Karpas-422 (cell line): ENCODE measurements around the gene FATE1. TPM values are rescaled to one million over a fixed set of nuclear protein-coding genes. Genes with fewer than 3 reads are reported as not detected.
"Not testable (repeated sequence)": the region's sequence is repeated elsewhere in the genome, so short reads cannot be mapped to it uniquely, and the experiment has no call there.

Experiments
- DNase-seq: peaks from one replicate; pipeline ENCODE4 v3.0.0-alpha.2; 2015
- H2AFZ ChIP-seq: fragments of 200-600 bp; sonication (generic); 2 replicates; pipeline ENCODE4 v1.6.1; 2014; ENCODE audit warnings: antibody characterized with exemption, low read length, mixed read lengths
- H3K27ac ChIP-seq: fragments of 200-600 bp; sonication (generic); 2 replicates; pipeline ENCODE4 v1.5.1; 2014; ENCODE audit warnings: mild to moderate bottlenecking, low read length, moderate library complexity
- H3K27me3 ChIP-seq: fragments of 200-600 bp; sonication (generic); 2 replicates; pipeline ENCODE4 v1.6.1; 2014; ENCODE audit warnings: low read length, mixed read lengths
- H3K36me3 ChIP-seq: fragments of 200-600 bp; sonication (generic); 2 replicates; pipeline ENCODE4 v1.6.1; 2014; ENCODE audit warnings: low read length, mixed read lengths; ENCODE audit not compliant: insufficient read depth
- H3K4me1 ChIP-seq: fragments of 200-600 bp; sonication (generic); 2 replicates; pipeline ENCODE4 v1.6.1; 2014; ENCODE audit warnings: mild to moderate bottlenecking, low read length, mixed read lengths
- H3K4me2 ChIP-seq: fragments of 200-600 bp; sonication (generic); 2 replicates; pipeline ENCODE4 v1.6.1; 2014; ENCODE audit warnings: low read length, low read depth, mild to moderate bottlenecking; ENCODE audit not compliant: poor library complexity, severe bottlenecking
- H3K4me3 ChIP-seq: fragments of 200-600 bp; sonication (generic); 2 replicates; pipeline ENCODE4 v1.5.1; 2014; ENCODE audit warnings: mild to moderate bottlenecking, antibody characterized with exemption, low read length, mixed read lengths
- H3K79me2 ChIP-seq: fragments of 200-600 bp; sonication (generic); 2 replicates; pipeline ENCODE4 v1.6.1; 2014; ENCODE audit warnings: mild to moderate bottlenecking, low read length, mixed read lengths
- H3K9ac ChIP-seq: fragments of 200-600 bp; sonication (generic); 2 replicates; pipeline ENCODE4 v1.6.0; 2014; ENCODE audit warnings: low read length
- H3K9me2 ChIP-seq: fragments of 200-600 bp; sonication (generic), shearing (Covaris generic); replicated peaks from 2 replicates; pipeline ENCODE4 v1.6.0; 2014; ENCODE audit warnings: mild to moderate bottlenecking, low read length, moderate library complexity; ENCODE audit not compliant: insufficient read depth
- H3K9me3 ChIP-seq: fragments of 300-700, 200-600 bp; sonication (generic); 2 replicates; pipeline ENCODE4 v1.6.1; 2014; ENCODE audit warnings: low read length, mixed read lengths
- H4K20me1 ChIP-seq: fragments of 200-600 bp; sonication (generic); 2 replicates; pipeline ENCODE4 v1.6.1; 2014; ENCODE audit warnings: mild to moderate bottlenecking, antibody characterized with exemption, low read length, low read depth; ENCODE audit not compliant: insufficient read depth
- total RNA-seq: library from RNA; depleted of rRNA; stranded (reverse); fragments of >200 nt; shearing (Covaris generic); gene quantifications from 2 replicates; pipeline ENCODE4 v1.2.3, GENCODE V29; 2014; ENCODE audit warnings: low replicate concordance

Gene FATE1
- total RNA-seq, 1 experiment from 2014 or later, result not detected

DNA sequence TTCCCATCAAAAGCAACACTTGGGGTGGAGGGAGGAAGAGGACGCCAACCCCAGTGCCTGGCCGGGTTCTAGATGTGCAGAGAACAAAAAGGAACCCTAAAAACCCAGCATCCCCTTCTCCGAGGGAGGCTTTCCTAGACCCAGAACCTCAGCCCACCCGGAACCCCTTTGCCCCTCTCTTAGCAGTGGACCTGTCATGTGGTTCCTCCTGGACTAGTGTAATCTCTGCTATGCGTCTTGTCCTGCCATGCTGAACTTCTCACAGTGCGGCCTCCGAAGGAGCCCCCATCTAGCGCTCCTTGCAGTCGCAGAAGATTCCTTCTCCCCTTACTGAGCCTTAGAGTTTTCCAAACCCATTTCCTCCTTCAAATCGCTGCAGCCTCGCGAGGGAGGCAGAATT is 21.7 kb upstream of the FATE1 start:
- Histone ChIP-seq H3K4me1 (no peaks in the 10 kb centered on the region), H3K27ac (no peak overlapping the region), H3K27me3 (no peaks in the 10 kb centered on the region), H3K9me2 (0 out of 2 replicates have a peak, but pooled peaks cover 3% of the 10 kb centered on the region), H3K4me2 (no peak overlapping the region), H3K79me2 (no peaks in the 10 kb centered on the region), H4K20me1 (no peaks in the 10 kb centered on the region), H3K9ac (no peak overlapping the region), H3K9me3 (no peaks in the 10 kb centered on the region), H2AFZ (no peak overlapping the region), H3K4me3 (no peak overlapping the region), H3K36me3 (no peaks in the 10 kb centered on the region)
- no peak for DNase-seq

DNA sequence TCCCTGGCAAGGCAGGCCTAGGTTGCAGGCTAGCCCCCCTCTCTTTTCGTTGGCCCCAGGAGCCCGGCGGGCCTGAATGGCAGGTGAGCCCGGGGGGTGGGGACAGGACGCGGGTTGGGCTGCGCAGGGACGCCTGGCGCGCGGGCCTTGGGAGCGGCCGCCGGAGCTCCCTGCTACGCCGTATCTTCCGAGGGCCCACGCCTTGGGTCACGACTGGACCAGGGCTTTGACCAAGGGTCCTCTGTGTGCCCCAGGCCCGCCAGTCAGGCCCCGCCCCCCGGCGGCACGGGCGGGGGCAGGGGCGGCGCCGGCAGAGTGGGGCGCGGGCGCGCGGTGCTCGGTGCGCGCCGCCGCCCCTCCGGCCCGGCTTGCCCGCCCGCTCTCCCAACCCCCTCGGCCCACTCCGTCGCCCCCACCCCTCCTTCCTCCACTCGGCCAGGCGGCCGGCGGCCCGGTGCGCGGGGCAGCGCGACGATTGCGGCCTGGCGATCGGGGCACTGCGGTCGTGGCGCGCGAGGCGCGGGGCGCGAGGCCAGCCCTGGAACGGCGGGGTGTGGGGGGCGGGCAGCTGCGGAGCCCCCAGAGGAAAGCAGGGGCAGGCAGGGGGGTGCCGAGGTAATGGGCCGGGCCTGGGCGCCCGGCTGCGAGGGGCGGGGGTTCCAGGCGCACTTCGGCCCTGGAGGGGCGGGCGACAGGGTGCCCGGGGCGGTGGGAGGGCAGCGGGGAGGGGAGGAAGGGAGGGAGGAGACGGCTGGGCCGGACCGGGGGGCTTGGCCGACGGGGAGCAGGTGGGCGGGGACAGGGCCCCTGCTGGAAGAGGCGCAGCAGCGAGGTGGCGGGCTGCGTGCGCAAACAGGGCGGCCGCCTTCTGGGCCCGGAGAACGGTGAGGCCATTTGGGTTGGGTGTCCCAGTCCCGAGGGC is 20.9 kb upstream of the FATE1 start, which contains the start of gene PRRG3:
Gene PRRG3, plus strand, starts transcription at position 798 of the 922 bp plus-strand sequence. CDS start 3,357 bp downstream, outside the sequence.
- Histone ChIP-seq H2AFZ (no peak within 1 kb of the TSS), H3K9me3 (no peaks in the 10 kb centered on the region), H3K4me3 (no peak within 1 kb of the TSS), H3K4me1 (no peaks in the 10 kb centered on the region), H3K9me2 (no peaks in the 10 kb centered on the region), H3K9ac (no peak within 1 kb of the TSS), H3K79me2 (no peaks in the 10 kb centered on the region), H3K27ac (no peak within 1 kb of the TSS), H3K36me3 (no peaks in the 10 kb centered on the region), H4K20me1 (no peaks in the 10 kb centered on the region), H3K4me2 (no peak within 1 kb of the TSS), H3K27me3 (no peaks in the 10 kb centered on the region)
- no peak for DNase-seq

DNA sequence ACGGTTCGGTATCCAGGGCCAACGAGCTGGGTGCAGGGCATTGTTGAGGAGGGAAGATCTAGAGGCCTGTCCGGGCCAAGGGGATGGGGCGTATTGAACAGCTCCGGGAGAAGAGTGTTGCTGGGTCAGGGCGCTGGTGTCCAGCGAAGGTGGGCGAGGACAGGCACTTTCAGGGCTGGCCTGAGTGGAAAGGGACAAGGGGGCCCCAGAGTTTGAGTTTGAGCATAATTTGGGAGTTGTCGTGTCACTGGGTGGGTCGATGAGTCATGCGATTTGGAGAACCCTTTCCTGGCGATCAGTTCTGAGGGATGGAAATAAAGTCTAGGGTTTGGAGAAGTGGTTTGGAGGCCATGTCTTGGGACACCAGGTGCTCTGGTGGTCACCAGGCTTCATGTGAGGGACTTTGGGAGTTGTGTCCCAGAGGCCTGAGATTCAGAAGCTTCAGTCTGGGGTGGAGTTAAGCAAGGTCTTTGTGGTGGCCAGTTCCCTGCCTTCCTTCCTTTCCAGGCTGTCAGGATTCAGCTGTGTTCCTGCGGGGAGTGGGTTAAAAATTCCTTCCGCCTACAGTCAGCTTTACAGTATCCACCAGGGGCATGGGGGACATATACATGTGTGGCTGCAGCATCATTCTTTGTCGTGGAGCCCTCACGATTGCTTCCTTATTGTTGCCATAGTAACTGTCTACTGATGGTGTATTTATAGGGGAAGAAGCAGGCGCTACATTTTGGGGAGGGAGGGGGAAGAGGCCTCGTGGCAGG is 20.1 kb upstream of the FATE1 start:
- Histone ChIP-seq H2AFZ (no peak overlapping the region), H3K36me3 (no peaks in the 10 kb centered on the region), H3K4me2 (no peak overlapping the region), H3K4me3 (no peak overlapping the region), H3K9ac (no peak overlapping the region), H4K20me1 (no peaks in the 10 kb centered on the region), H3K27ac (no peak overlapping the region), H3K4me1 (no peaks in the 10 kb centered on the region), H3K9me2 (no peaks in the 10 kb centered on the region), H3K9me3 (no peaks in the 10 kb centered on the region), H3K27me3 (no peaks in the 10 kb centered on the region), H3K79me2 (no peaks in the 10 kb centered on the region)
- DNase-seq, result no peak

DNA sequence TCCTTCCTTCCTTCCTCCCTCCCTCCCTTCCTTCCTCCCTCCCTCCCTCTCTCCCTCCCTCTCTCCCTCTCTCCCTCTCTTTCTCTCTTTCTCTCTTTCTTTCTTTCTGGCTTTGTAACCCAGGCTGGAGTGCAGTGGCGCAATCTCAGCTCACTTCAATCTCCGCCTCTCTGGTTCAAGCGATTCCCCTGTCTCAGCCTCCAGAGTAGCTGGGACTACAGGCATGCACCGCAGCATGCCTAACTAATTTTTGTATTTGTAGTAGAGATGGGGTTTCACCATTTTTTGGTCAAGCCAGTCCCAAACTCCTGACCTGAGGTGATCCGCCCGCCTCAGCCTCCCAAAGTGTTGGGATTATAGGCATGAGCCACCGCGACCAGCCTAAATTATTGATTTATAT is 18.8 kb upstream of the FATE1 start:
- H4K20me1 ChIP-seq, H3K36me3 ChIP-seq, DNase-seq, H3K9ac ChIP-seq, H3K79me2 ChIP-seq, H3K4me2 ChIP-seq, H2AFZ ChIP-seq, H3K4me3 ChIP-seq, H3K27me3 ChIP-seq, H3K4me1 ChIP-seq, H3K9me2 ChIP-seq, H3K27ac ChIP-seq, H3K9me3 ChIP-seq: not testable (repeated sequence)

DNA sequence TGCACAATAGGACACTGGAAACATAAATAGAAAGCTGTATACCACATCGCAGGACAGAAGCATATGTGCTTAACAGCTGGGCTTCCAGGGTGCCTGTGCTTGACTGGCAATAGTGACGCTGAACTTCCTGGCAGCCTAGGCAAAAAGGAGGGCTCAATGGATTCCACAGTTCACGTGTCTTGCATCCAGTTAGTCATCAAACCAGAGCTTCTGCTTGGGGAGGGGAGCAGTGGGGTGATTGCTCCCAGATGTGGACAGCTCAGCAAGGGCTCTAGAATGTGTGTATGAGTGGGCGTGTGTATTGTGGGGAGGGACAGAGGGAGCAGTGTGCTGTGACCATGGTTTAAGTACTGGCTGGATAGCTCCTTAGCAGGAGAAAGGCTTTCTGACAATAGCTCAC is 18.3 kb upstream of the FATE1 start:
- H3K4me2 ChIP-seq, result no peak overlapping the region
- H3K9ac ChIP-seq, result no peak overlapping the region
- no peaks in the 10 kb centered on the region for H3K36me3 ChIP-seq
- H3K4me1 ChIP-seq, result no peaks in the 10 kb centered on the region
- no peaks in the 10 kb centered on the region for H3K27me3 ChIP-seq
- DNase-seq, result no peak
- no peaks in the 10 kb centered on the region for H3K9me3 ChIP-seq
- no peak overlapping the region for H3K4me3 ChIP-seq
- no peaks in the 10 kb centered on the region for H4K20me1 ChIP-seq
- H2AFZ ChIP-seq, result no peak overlapping the region
- H3K79me2 ChIP-seq, result no peaks in the 10 kb centered on the region
- no peaks in the 10 kb centered on the region for H3K9me2 ChIP-seq
- no peak overlapping the region for H3K27ac ChIP-seq

DNA sequence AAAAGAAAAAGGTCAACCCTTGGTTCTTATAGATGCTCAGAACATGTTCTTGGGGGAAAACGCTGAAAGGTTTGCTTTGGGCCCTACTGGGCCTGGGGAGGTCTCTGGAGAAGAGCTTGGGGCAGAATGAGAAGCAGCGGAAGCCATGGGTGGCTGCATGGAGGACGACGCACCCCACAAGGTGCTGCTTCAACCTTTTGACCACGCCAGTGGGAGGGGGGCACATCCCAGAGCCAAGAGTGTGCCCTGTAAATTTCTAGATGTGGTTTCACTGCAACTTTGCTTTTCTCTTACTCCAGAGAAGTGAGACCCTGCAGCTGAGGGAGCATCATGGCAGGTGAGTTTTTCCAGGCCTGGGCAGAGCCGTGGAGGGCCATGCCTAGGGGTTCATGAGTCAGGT is 17.4 kb upstream of the FATE1 start:
- no peaks in the 10 kb centered on the region for H3K79me2 ChIP-seq
- H3K9me3 ChIP-seq, result no peaks in the 10 kb centered on the region

DNA sequence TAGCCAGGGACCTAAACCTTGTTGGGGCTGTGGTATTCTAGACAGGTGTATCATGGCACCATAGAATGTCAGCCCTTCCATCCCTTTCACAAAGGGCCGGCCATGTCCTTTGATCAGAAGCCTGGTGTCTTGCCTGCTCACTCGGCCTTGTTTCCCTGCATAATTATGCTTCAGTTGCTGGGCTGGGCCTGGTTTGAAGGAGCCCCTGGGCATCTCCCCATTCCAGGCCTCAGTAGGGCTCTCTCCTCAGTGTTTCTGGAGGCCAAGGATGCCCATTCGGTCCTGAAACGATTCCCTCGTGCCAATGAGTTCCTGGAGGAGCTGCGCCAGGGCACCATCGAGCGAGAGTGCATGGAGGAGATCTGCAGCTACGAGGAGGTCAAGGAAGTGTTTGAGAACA is 16.1 kb upstream of the FATE1 start:
- no peaks in the 10 kb centered on the region for H3K9me2 ChIP-seq
- H3K27me3 ChIP-seq, result no peaks in the 10 kb centered on the region
- H3K79me2 ChIP-seq, result no peaks in the 10 kb centered on the region
- H4K20me1 ChIP-seq, result no peaks in the 10 kb centered on the region
- H3K4me1 ChIP-seq, result no peaks in the 10 kb centered on the region
- no peak overlapping the region for H2AFZ ChIP-seq
- no peak overlapping the region for H3K27ac ChIP-seq
- no peaks in the 10 kb centered on the region for H3K36me3 ChIP-seq
- H3K4me2 ChIP-seq, result no peak overlapping the region
- no peaks in the 10 kb centered on the region for H3K9me3 ChIP-seq
- DNase-seq, result no peak
- no peak overlapping the region for H3K9ac ChIP-seq
- H3K4me3 ChIP-seq, result no peak overlapping the region

More for the DNA sequence above, 17.4 kb upstream of the FATE1 start:
- no peaks in the 10 kb centered on the region for H3K36me3 ChIP-seq
- H3K9ac ChIP-seq, result no peak overlapping the region
- no peak overlapping the region for H3K4me3 ChIP-seq
- no peaks in the 10 kb centered on the region for H3K4me1 ChIP-seq
- H3K9me2 ChIP-seq, result no peaks in the 10 kb centered on the region
- DNase-seq, result no peak
- H3K27ac ChIP-seq, result no peak overlapping the region
- no peak overlapping the region for H3K4me2 ChIP-seq
- no peak overlapping the region for H2AFZ ChIP-seq
- H4K20me1 ChIP-seq, result no peaks in the 10 kb centered on the region
- no peaks in the 10 kb centered on the region for H3K27me3 ChIP-seq

DNA sequence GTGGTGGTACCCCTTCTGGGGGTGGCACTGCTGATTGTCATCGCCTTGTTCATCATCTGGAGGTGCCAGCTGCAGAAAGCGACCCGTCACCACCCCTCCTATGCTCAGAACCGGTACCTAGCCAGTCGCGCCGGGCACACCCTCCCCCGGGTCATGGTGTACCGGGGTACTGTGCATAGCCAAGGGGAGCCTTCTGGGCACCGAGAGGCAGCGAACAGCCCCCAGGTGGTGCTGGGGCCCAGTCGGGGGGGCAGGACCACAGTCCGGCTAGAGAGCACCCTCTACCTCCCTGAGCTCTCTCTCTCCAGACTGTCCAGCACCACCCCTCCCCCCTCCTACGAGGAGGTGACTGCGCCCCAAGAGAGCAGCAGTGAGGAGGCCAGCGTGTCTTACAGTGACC is 15.3 kb upstream of the FATE1 start:
- Histone ChIP-seq H3K9ac (no peak overlapping the region), H3K79me2 (no peaks in the 10 kb centered on the region), H3K9me3 (no peaks in the 10 kb centered on the region), H3K4me1 (no peaks in the 10 kb centered on the region), H4K20me1 (no peaks in the 10 kb centered on the region), H3K36me3 (no peaks in the 10 kb centered on the region), H3K27me3 (no peaks in the 10 kb centered on the region), H3K9me2 (no peaks in the 10 kb centered on the region), H3K27ac (no peak overlapping the region), H2AFZ (no peak overlapping the region), H3K4me3 (no peak overlapping the region), H3K4me2 (no peak overlapping the region)
- no peak for DNase-seq
